RWPE2 (cell line): ENCODE data around the gene SLC38A1.
"Not testable (repeated sequence)": the region's sequence is repeated elsewhere in the genome, so short reads cannot be mapped to it uniquely, and the experiment has no call there.

Experiments
- ATAC-seq: fragments of 200-7000 bp; cut with Tn5 transposase; 3 replicates; pipeline ENCODE4 v1.9.1; 2021; ENCODE audit warnings: low read depth
- DNase-seq: peaks from one replicate; pipeline ENCODE4 v3.0.0-alpha.2; 2020; ENCODE audit warnings: low spot score
- H3K27ac ChIP-seq: fragments of 450-650 bp; 2 replicates; pipeline ENCODE4 v1.5.1; 2017; ENCODE audit warnings: mild to moderate bottlenecking; ENCODE audit not compliant: poor library complexity, severe bottlenecking
- H3K27me3 ChIP-seq: fragments of 250-450 bp; sonication (Bioruptor Pico); 2 replicates; pipeline ENCODE4 v1.5.1; 2021; ENCODE audit warnings: mild to moderate bottlenecking, moderate library complexity; ENCODE audit not compliant: insufficient read depth, poor library complexity, severe bottlenecking
- H3K36me3 ChIP-seq: fragments of 250-450 bp; sonication (Bioruptor Pico); 2 replicates; pipeline ENCODE4 v1.5.1; 2020; ENCODE audit warnings: low read depth, mild to moderate bottlenecking, moderate library complexity
- H3K4me1 ChIP-seq: fragments of 250-450 bp; sonication (Bioruptor Pico); 2 replicates; pipeline ENCODE4 v1.5.1; 2021; ENCODE audit warnings: mild to moderate bottlenecking, moderate library complexity; ENCODE audit not compliant: insufficient read depth, poor library complexity, severe bottlenecking
- H3K4me3 ChIP-seq: fragments of 250-450 bp; sonication (Bioruptor Pico); 2 replicates; pipeline ENCODE4 v1.5.1; 2021; ENCODE audit warnings: mild to moderate bottlenecking, moderate library complexity; ENCODE audit not compliant: severe bottlenecking
- H3K9me3 ChIP-seq: fragments of 250-450 bp; sonication (Bioruptor Pico); 2 replicates; pipeline ENCODE4 v1.5.1; 2021; ENCODE audit warnings: mild to moderate bottlenecking, moderate library complexity; ENCODE audit not compliant: severe bottlenecking
- CTCF ChIP-seq: fragments of 450-650 bp; IDR thresholded peaks from one replicate; pipeline ENCODE4 v1.5.1; 2017; ENCODE audit warnings: mild to moderate bottlenecking, moderate library complexity; ENCODE audit not compliant: poor library complexity, severe bottlenecking

Gene SLC38A1

GRCh38 chr12:46201284-46201789, 67.5 kb downstream of the SLC38A1 start:
- no peak for DNase-seq
- Histone ChIP-seq H3K9me3 (no peaks in the 10 kb centered on the region), H3K27me3 (no peaks in the 10 kb centered on the region), H3K36me3 (peaks cover 100% of the 10 kb centered on the region), H3K27ac (no peak overlapping the region), H3K4me3 (no peak overlapping the region), H3K4me1 (no peaks in the 10 kb centered on the region)
- ATAC-seq: no peak
- no peak for TF ChIP-seq CTCF

DNA sequence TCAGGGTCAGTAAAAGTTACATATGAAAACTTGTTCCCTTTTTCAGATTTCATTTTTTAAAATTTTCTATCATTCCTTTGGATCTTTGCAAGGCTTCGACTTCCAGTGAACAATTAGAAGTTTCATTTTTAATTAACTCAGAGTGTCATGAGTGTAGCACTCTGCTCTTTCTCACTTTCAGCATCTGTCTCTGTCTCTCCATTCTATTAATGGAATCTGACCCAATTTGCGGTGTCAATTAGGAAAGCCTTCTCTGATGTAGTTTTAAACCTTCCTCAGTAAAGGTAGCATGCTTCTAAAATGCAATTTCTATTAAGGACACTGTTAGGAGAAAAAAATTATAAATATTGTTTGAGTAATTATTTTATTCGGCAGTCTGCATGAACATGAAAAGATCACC, 68.3 kb downstream of the SLC38A1 start:
- H3K4me1 ChIP-seq: no peaks in the 10 kb centered on the region
- ATAC-seq (no peak), DNase-seq (no peak)
- no peak overlapping the region for H3K4me3 ChIP-seq
- peaks cover 100% of the 10 kb centered on the region for H3K36me3 ChIP-seq
- H3K9me3 ChIP-seq: no peaks in the 10 kb centered on the region
- H3K27ac ChIP-seq: no peak overlapping the region
- no peaks in the 10 kb centered on the region for H3K27me3 ChIP-seq
- no peak for TF ChIP-seq CTCF

- DNase-seq: no peak
- TF ChIP-seq CTCF: no peak
- Histone ChIP-seq H3K4me3 (no peak overlapping the region), H3K27me3 (no peaks in the 10 kb centered on the region), H3K36me3 (peaks cover 100% of the 10 kb centered on the region), H3K27ac (no peak overlapping the region), H3K9me3 (no peaks in the 10 kb centered on the region), H3K4me1 (no peaks in the 10 kb centered on the region)
- ATAC-seq: no peak
Observed at GRCh38 chr12:46198913-46199312, 69.9 kb downstream of the SLC38A1 start.

DNA sequence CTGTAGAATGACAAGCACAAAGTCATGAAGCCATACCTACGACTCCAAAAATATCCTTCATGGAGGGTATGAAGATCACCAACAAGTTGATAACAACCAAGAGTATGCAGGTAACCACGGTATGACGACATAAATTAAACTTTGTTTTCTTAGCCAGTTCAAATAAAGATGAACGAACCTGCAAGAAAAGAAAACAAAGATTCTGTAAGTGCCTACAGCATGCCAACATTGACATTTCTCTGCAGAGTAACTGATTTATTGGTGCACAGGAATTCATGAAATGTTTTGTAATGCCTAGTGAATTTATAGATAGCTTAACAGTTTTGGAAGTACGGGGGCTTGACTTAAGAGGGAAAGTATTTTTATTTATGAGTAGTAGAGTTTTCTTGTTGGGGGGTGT, 71.0 kb downstream of the SLC38A1 start:
- no peak overlapping the region for H3K27ac ChIP-seq
- peaks cover 98% of the 10 kb centered on the region for H3K36me3 ChIP-seq
- no peaks in the 10 kb centered on the region for H3K4me1 ChIP-seq
- no peak for ATAC-seq
- no peak for DNase-seq
- peaks cover 2% of the 10 kb centered on the region for H3K9me3 ChIP-seq
- no peaks in the 10 kb centered on the region for H3K27me3 ChIP-seq
- TF ChIP-seq CTCF: no peak
- no peak overlapping the region for H3K4me3 ChIP-seq

- Histone ChIP-seq H3K9me3 (peaks cover 11% of the 10 kb centered on the region), H3K36me3 (peaks cover 83% of the 10 kb centered on the region)
- not testable (repeated sequence) for H3K4me3 ChIP-seq, H3K4me1 ChIP-seq, H3K27ac ChIP-seq, ATAC-seq, H3K27me3 ChIP-seq, DNase-seq
Observed at GRCh38 chr12:46190533-46190932, 78.3 kb downstream of the SLC38A1 start.
